IMR-90 (cell line): ENCODE data around the gene NXPH1. TPM values are rescaled to one million over a fixed set of nuclear protein-coding genes. Genes with fewer than 3 reads are reported as not detected.

Source experiments
- ATAC-seq: fragments of 200-7000 bp; cut with Tn5 transposase; 2 replicates; pipeline ENCODE4 v1.9.1; 2020; ENCODE audit warnings: low read depth, mild to moderate bottlenecking, moderate library complexity
- BruUV-seq: library from RNA; stranded (reverse); fragments of 400-500 nt; replicated peaks from 2 replicates; lab custom pipeline; 2021; lab: Mats Ljungman, UMichigan
- CTCF ChIA-PET: fragments of 300-600 bp; formaldehyde crosslinking; extraction: SDS; loops from one replicate; lab custom pipeline; 2021; ENCODE audit warnings: antibody characterized with exemption; lab: Yijun Ruan, JAX
- POLR2A ChIA-PET: fragments of 300-600 bp; sonication (Branson Sonifier 250); formaldehyde crosslinking; loops from one replicate; lab custom pipeline; 2022; ENCODE audit warnings: antibody characterized with exemption; ENCODE audit not compliant: unreplicated experiment; lab: Charles Lee
- DNase-seq: peaks from one replicate; pipeline ENCODE4 v3.0.0; 2013
- H2AFZ ChIP-seq: replicated peaks from 2 replicates; pipeline ENCODE3; 2013; ENCODE audit warnings: low read length, mild to moderate bottlenecking; ENCODE audit not compliant: poor library complexity
- H2AK5ac ChIP-seq: 2 replicates; pipeline ENCODE4 v1.6.1; 2013; ENCODE audit warnings: low read depth, low read length, inconsistent platforms
- H2AK9ac ChIP-seq: replicated peaks from 2 replicates; pipeline ENCODE3; 2013; ENCODE audit warnings: mild to moderate bottlenecking, low read depth, low read length, moderate library complexity; ENCODE audit not compliant: poor library complexity
- H2BK120ac ChIP-seq: 2 replicates; pipeline ENCODE4 v1.6.1; 2013; ENCODE audit warnings: low read depth, low read length, inconsistent platforms
- H2BK15ac ChIP-seq: 3 replicates; pipeline ENCODE4 v1.6.1; 2013; ENCODE audit warnings: low read depth, low read length, inconsistent platforms
- H2BK20ac ChIP-seq: 2 replicates; pipeline ENCODE4 v1.6.1; 2013; ENCODE audit warnings: low read depth, mild to moderate bottlenecking, inconsistent platforms, low read length, moderate library complexity
- H2BK5ac ChIP-seq: 2 replicates; pipeline ENCODE4 v1.6.1; 2013; ENCODE audit warnings: mild to moderate bottlenecking, low read depth, low read length, inconsistent platforms; ENCODE audit not compliant: poor library complexity, severe bottlenecking
- H3K14ac ChIP-seq: replicated peaks from 2 replicates; pipeline ENCODE4 v1.6.1; 2013; ENCODE audit warnings: low read depth, low read length, inconsistent platforms
- H3K18ac ChIP-seq: 2 replicates; pipeline ENCODE4 v1.6.1; 2013; ENCODE audit warnings: low read depth, low read length, control low read depth
- H3K23ac ChIP-seq: 2 replicates; pipeline ENCODE4 v1.6.1; 2013; ENCODE audit warnings: low read depth, low read length, inconsistent platforms
- H3K27ac ChIP-seq: 2 replicates; pipeline ENCODE4 v1.5.1; 2013; ENCODE audit warnings: mild to moderate bottlenecking, control low read depth, low read length; ENCODE audit not compliant: insufficient read depth
- H3K27me3 ChIP-seq: 2 replicates; pipeline ENCODE4 v1.6.1; 2013; ENCODE audit warnings: low read length; ENCODE audit not compliant: control insufficient read depth, insufficient read depth
- H3K36me3 ChIP-seq: 2 replicates; pipeline ENCODE4 v1.6.1; 2013; ENCODE audit warnings: low read length, mixed read lengths; ENCODE audit not compliant: control insufficient read depth, insufficient read depth
- H3K4ac ChIP-seq: 2 replicates; pipeline ENCODE4 v1.6.1; 2013; ENCODE audit warnings: low read depth, low read length, inconsistent platforms
- H3K4me1 ChIP-seq: 2 replicates; pipeline ENCODE4 v1.6.1; 2013; ENCODE audit warnings: low read length, mixed read lengths; ENCODE audit not compliant: control insufficient read depth, insufficient read depth
- H3K4me2 ChIP-seq: 2 replicates; pipeline ENCODE4 v1.6.1; 2013; ENCODE audit warnings: low read depth, mild to moderate bottlenecking, control low read depth, low read length, moderate library complexity
- H3K4me3 ChIP-seq: 2 replicates; pipeline ENCODE4 v1.5.1; 2013; ENCODE audit warnings: low read depth, mild to moderate bottlenecking, control low read depth, low read length, moderate library complexity; ENCODE audit not compliant: insufficient read depth
- H3K56ac ChIP-seq: 2 replicates; pipeline ENCODE4 v1.6.1; 2013; ENCODE audit warnings: low read length, inconsistent platforms; ENCODE audit not compliant: insufficient read depth; ENCODE audit errors: extremely low read depth
- H3K79me1 ChIP-seq, 2 experiments: 2 replicates each; pipeline ENCODE4 v1.6.1; 2013; ENCODE audit warnings: low read length in 2 of 2, inconsistent platforms in 1 of 2, low read depth in 1 of 2
- H3K9ac ChIP-seq: 2 replicates; pipeline ENCODE4 v1.6.1; 2013; ENCODE audit warnings: low read depth, low read length, control low read depth
- H3K9me1 ChIP-seq: 2 replicates; pipeline ENCODE4 v1.6.1; 2013; ENCODE audit warnings: low read length, inconsistent platforms; ENCODE audit not compliant: insufficient read depth
- H3K9me3 ChIP-seq: 2 replicates; pipeline ENCODE4 v1.6.1; 2013; ENCODE audit warnings: low read length; ENCODE audit not compliant: control insufficient read depth, insufficient read depth
- H4K20me1 ChIP-seq: 2 replicates; pipeline ENCODE4 v1.6.1; 2013; ENCODE audit warnings: low read length, inconsistent platforms; ENCODE audit not compliant: insufficient read depth
- H4K5ac ChIP-seq: 2 replicates; pipeline ENCODE4 v1.6.1; 2013; ENCODE audit warnings: mild to moderate bottlenecking, low read depth, low read length, control low read depth
- H4K8ac ChIP-seq, 2 experiments: 2 replicates each; pipeline ENCODE4 v1.6.1; 2013; ENCODE audit warnings: low read depth in 2 of 2, low read length in 2 of 2, control low read depth in 1 of 2, inconsistent platforms in 1 of 2
- H4K91ac ChIP-seq: 2 replicates; pipeline ENCODE4 v1.6.1; 2013; ENCODE audit warnings: low read depth, low read length, inconsistent platforms; ENCODE audit not compliant: insufficient read depth
- BHLHE40 ChIP-seq: fragments of 150-350 bp; IDR thresholded peaks from 2 replicates; pipeline ENCODE4 v1.6.1; 2016; ENCODE audit warnings: mild to moderate bottlenecking, low read depth, low read length
- CEBPB ChIP-seq: IDR thresholded peaks from 2 replicates; pipeline ENCODE4 v1.6.1; 2012; ENCODE audit warnings: low read depth, low read length, improper control_type of control experiment
- CHD1 ChIP-seq: IDR thresholded peaks from 2 replicates; pipeline ENCODE4 v1.6.1; 2012; ENCODE audit warnings: low read depth, low read length, improper control_type of control experiment
- CTCF ChIP-seq: conservative IDR thresholded peaks from 2 replicates; pipeline ENCODE4 v1.5.1; 2012; ENCODE audit warnings: mild to moderate bottlenecking, low read depth, low read length, improper control_type of control experiment
- FOS ChIP-seq: fragments of 150-350 bp; IDR thresholded peaks from 2 replicates; pipeline ENCODE4 v1.6.1; 2016; ENCODE audit warnings: low read depth, low read length
- MAFK ChIP-seq: IDR thresholded peaks from 2 replicates; pipeline ENCODE4 v1.6.1; 2012; ENCODE audit warnings: low read depth, low read length, improper control_type of control experiment
- MAZ ChIP-seq: IDR thresholded peaks from 2 replicates; pipeline ENCODE4 v1.6.1; 2012; ENCODE audit warnings: low read depth, mild to moderate bottlenecking, low read length, improper control_type of control experiment, moderate library complexity, borderline replicate concordance
- MXI1 ChIP-seq: IDR thresholded peaks from 2 replicates; pipeline ENCODE4 v1.6.1; 2012; ENCODE audit warnings: low read depth, mild to moderate bottlenecking, low read length, moderate library complexity, borderline replicate concordance
- NFE2L2 ChIP-seq: fragments of 150-350 bp; IDR thresholded peaks from 2 replicates; pipeline ENCODE4 v1.6.1; 2016; ENCODE audit warnings: low read depth, mild to moderate bottlenecking, low read length
- POLR2A ChIP-seq: IDR thresholded peaks from 2 replicates; pipeline ENCODE4 v1.6.1; 2012; ENCODE audit warnings: mild to moderate bottlenecking, low read depth, low read length
- RAD21 ChIP-seq: IDR thresholded peaks from 2 replicates; pipeline ENCODE4 v1.6.1; 2012; ENCODE audit warnings: low read length, improper control_type of control experiment
- RCOR1 ChIP-seq: IDR thresholded peaks from 2 replicates; pipeline ENCODE4 v1.6.1; 2012; ENCODE audit warnings: mild to moderate bottlenecking, low read length, improper control_type of control experiment; ENCODE audit not compliant: insufficient replicate concordance
- RFX5 ChIP-seq: IDR thresholded peaks from 2 replicates; pipeline ENCODE4 v1.8.0; 2012; ENCODE audit warnings: low read depth, mild to moderate bottlenecking, low read length, moderate library complexity
- SMC3 ChIP-seq: fragments of 150-350 bp; IDR thresholded peaks from 2 replicates; pipeline ENCODE4 v1.6.1; 2016; ENCODE audit warnings: low read depth, mild to moderate bottlenecking, antibody characterized with exemption, low read length, moderate library complexity
- USF2 ChIP-seq: fragments of 150-350 bp; IDR thresholded peaks from 2 replicates; pipeline ENCODE4 v1.6.1; 2017; ENCODE audit warnings: mild to moderate bottlenecking, antibody characterized with exemption, low read length, low read depth
- WGBS, 2 experiments: methylation state at CpG; one replicate each; pipeline versions ENCODE4 v1.1.5 to v1.1.7; 2013; ENCODE audit warnings: missing lambda C conversion rate in 2 of 2; ENCODE audit not compliant: insufficient read length in 1 of 2; ENCODE audit errors: extremely low coverage in 2 of 2; 5-methylcytosine and 5-hydroxymethylcytosine counted together
- dilution Hi-C: fragments of 300-500 bp; cut with HindIII; formaldehyde crosslinking; loops from one replicate; pipeline ENCODE4 v1.14.3; 2018; ENCODE audit warnings: low sequenced_read_pairs; ENCODE audit not compliant: unreplicated experiment
- in situ Hi-C: fragments of 300-500 bp; cut with MboI; formaldehyde crosslinking; loops from 3 replicates; pipeline ENCODE4 v1.14.3; 2019; ENCODE audit warnings: low sequenced_read_pairs, inconsistent platforms, mixed read lengths
- intact Hi-C: fragments of 100-400 bp; cut with micrococcal nuclease; formaldehyde crosslinking; loops from 2 replicates; pipeline ENCODE4 v1.10.0; 2022
- polyA plus RNA-seq, 3 experiments: library from polyadenylated mRNA; depleted of rRNA; stranded (reverse); fragments of >200 nt; gene quantifications; 2 replicates each; pipeline ENCODE4 v1.2.3, GENCODE V29; 2012; ENCODE audit warnings: low replicate concordance in 1 of 3
- total RNA-seq: library from RNA; depleted of rRNA; stranded (reverse); fragments of >200 nt; gene quantifications from 2 replicates; pipeline ENCODE4 v1.2.3, GENCODE V29; 2012
- TF ChIP-seq, protein P1 (sequence below): fragments of 150-350 bp; IDR thresholded peaks from 2 replicates; pipeline ENCODE4 v1.6.1; 2016; ENCODE audit warnings: low read depth, mild to moderate bottlenecking, low read length, moderate library complexity, borderline replicate concordance

NXPH1 gene
- total and polyA plus RNA-seq, 2 of the 4 experiments (the other 2 are of a cell fraction), result not detected

DNA sequence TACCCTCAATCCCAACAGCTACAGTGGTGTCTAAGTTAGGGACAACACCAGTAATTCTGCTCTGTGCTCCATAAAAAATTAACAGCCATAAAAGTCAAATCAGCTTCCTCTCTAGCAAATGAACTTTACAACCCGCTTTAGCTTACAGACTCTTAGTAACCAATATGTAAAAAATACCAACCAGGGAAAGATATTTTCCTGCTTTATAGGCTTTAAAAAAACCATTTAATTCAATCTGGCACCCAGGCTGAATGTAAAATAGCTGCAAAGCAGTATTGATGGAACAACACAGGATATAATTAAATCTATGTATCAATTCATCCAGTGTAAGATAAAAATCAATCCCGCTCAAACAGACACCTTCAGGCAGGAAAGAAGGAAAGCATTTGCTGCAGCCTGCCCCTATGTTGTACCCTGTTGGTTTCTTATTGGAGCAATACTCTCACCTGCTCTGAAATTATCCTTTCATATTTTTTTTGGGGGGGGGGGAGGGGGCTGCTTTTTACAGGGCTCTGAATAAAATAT is 98.6 kb downstream of the NXPH1 start:
- no peak overlapping the region for H3K56ac ChIP-seq
- H3K4ac ChIP-seq, result no peak overlapping the region
- ChIA-PET CTCF (no interaction called here), POLR2A (no interaction called here)
- no peak overlapping the region for H3K23ac ChIP-seq
- H2AK5ac ChIP-seq, result no peak overlapping the region
- no peaks in the 10 kb centered on the region for H3K27me3 ChIP-seq
- no peak overlapping the region for H2BK120ac ChIP-seq
- no peak for TF ChIP-seq POLR2A
- no peak for TF ChIP-seq RCOR1
- TF ChIP-seq CTCF, result no peak
- no peak for TF ChIP-seq BHLHE40
- no peak for TF ChIP-seq MXI1
- no peak for TF ChIP-seq RAD21
- TF ChIP-seq NFE2L2, result no peak
- no peak for TF ChIP-seq SMC3
- no peak for TF ChIP-seq MAZ
- no peak for TF ChIP-seq USF2
- no peak for TF ChIP-seq CHD1
- no peak for TF ChIP-seq RFX5
- TF ChIP-seq FOS, result no peak
- TF ChIP-seq, protein P1, sequence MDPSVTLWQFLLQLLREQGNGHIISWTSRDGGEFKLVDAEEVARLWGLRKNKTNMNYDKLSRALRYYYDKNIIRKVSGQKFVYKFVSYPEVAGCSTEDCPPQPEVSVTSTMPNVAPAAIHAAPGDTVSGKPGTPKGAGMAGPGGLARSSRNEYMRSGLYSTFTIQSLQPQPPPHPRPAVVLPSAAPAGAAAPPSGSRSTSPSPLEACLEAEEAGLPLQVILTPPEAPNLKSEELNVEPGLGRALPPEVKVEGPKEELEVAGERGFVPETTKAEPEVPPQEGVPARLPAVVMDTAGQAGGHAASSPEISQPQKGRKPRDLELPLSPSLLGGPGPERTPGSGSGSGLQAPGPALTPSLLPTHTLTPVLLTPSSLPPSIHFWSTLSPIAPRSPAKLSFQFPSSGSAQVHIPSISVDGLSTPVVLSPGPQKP, result no peak
- no peak for TF ChIP-seq MAFK
- no peak for TF ChIP-seq CEBPB
- H3K14ac ChIP-seq, result no peak overlapping the region
- in situ Hi-C loops (no loop called here), dilution Hi-C loops (no loop called here), intact Hi-C loops (loop anchor here (10.0 kb wide), 1 partner anchor 173 kb away; no protein-coding TSS in a partner anchor)
- no peaks in the 10 kb centered on the region for H3K36me3 ChIP-seq
- no peak overlapping the region for H2AK9ac ChIP-seq
- peaks cover 5% of the 10 kb centered on the region; the same call in 1 of the 2 replicates for H3K9me3 ChIP-seq
- no peak overlapping the region for H2BK20ac ChIP-seq
- H4K5ac ChIP-seq, result no peak overlapping the region
- no peak overlapping the region for H2BK15ac ChIP-seq
- H3K4me1 ChIP-seq, result no peaks in the 10 kb centered on the region
- no peaks in the 10 kb centered on the region for H3K79me1 ChIP-seq
- H3K4me3 ChIP-seq, result no peak overlapping the region
- ATAC-seq, result no peak
- whole genome bisulfite sequencing, 2 experiments, result no CpG with 5 or more reads among the region's 2 CpGs
- H3K18ac ChIP-seq, result no peak overlapping the region
- H3K4me2 ChIP-seq, result no peak overlapping the region
- no TSS peak for BruUV-seq
- no peak for DNase-seq
- H2AFZ ChIP-seq, result no peak overlapping the region
- no peak overlapping the region for H3K27ac ChIP-seq
- no peak overlapping the region for H4K8ac ChIP-seq
- H4K91ac ChIP-seq, result no peak overlapping the region
- no peaks in the 10 kb centered on the region for H3K9me1 ChIP-seq
- no peaks in the 10 kb centered on the region for H4K20me1 ChIP-seq
- no peak overlapping the region for H3K9ac ChIP-seq
- H2BK5ac ChIP-seq, result no peak overlapping the region
